ENCODE measurements around the gene SLC35B2. TPM values are rescaled to one million over a fixed set of nuclear protein-coding genes. Genes with fewer than 3 reads are reported as not detected.

Gene SLC35B2
- total and polyA plus RNA-seq, 4 donors = 18.9 to 27.0 (median 21.1) TPM

DNA sequence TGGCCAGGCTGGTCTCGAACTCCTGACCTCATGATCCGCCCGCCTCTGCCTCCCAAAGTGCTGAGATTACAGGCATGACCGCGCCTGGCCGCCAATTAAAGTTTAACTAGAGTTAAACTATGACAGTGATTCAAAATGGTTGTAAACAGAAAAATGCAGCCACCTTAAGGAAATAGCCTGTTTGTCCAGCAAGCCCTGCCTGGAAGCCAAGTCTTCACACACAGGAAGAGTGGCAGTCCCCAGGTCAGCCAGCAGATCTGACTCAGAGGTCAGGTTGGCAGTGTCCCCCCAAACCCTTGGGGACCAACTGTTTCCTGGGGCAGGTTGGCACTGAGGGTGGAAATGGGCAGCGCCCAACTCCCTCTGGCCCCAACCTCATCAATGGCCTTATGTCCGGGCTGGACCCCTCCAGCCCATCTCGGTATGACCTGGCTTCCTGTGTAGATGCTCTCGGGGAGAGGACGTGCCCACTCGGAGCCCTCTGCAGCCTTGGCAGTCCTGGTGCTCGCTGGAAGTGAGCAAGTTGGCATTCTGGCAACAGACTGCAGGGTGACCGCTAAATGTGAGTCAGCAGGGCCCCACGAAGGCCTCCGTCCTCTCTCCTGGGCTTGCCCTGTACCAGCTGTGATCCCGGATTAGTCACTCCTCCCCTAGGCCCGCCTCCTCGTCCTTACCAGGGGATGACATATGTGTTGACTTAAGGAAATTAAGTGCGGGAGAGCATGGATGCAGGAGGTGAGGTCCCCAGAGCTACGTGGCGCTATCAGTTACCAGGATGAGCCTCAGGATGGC, 20.1 kb downstream of the SLC35B2 start (continued):
- TF ChIP-seq, protein P1, sequence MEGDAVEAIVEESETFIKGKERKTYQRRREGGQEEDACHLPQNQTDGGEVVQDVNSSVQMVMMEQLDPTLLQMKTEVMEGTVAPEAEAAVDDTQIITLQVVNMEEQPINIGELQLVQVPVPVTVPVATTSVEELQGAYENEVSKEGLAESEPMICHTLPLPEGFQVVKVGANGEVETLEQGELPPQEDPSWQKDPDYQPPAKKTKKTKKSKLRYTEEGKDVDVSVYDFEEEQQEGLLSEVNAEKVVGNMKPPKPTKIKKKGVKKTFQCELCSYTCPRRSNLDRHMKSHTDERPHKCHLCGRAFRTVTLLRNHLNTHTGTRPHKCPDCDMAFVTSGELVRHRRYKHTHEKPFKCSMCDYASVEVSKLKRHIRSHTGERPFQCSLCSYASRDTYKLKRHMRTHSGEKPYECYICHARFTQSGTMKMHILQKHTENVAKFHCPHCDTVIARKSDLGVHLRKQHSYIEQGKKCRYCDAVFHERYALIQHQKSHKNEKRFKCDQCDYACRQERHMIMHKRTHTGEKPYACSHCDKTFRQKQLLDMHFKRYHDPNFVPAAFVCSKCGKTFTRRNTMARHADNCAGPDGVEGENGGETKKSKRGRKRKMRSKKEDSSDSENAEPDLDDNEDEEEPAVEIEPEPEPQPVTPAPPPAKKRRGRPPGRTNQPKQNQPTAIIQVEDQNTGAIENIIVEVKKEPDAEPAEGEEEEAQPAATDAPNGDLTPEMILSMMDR (IDR thresholded peaks at IDR 0.05; ENCODE audit: low read depth, low read length, missing input control) = no peak
- peak; percentile 51 to 73 for TF ChIP-seq RXRA (IDR thresholded peaks at IDR 0.05)
- no peak for TF ChIP-seq GABPA (IDR thresholded peaks at IDR 0.05 in 1 of 2, conservative IDR thresholded peaks at IDR 0.05 in 1 of 2)
- TF ChIP-seq FOXA1 (IDR thresholded peaks at IDR 0.05) = peak; percentile 79
- TF ChIP-seq, protein P2, sequence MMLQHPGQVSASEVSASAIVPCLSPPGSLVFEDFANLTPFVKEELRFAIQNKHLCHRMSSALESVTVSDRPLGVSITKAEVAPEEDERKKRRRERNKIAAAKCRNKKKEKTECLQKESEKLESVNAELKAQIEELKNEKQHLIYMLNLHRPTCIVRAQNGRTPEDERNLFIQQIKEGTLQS (IDR thresholded peaks at IDR 0.05) = peak; percentile 72
- no peak for TF ChIP-seq RAD21 (IDR thresholded peaks at IDR 0.05)
- TF ChIP-seq YY1 (IDR thresholded peaks at IDR 0.05) = peak; percentile 68

DNA sequence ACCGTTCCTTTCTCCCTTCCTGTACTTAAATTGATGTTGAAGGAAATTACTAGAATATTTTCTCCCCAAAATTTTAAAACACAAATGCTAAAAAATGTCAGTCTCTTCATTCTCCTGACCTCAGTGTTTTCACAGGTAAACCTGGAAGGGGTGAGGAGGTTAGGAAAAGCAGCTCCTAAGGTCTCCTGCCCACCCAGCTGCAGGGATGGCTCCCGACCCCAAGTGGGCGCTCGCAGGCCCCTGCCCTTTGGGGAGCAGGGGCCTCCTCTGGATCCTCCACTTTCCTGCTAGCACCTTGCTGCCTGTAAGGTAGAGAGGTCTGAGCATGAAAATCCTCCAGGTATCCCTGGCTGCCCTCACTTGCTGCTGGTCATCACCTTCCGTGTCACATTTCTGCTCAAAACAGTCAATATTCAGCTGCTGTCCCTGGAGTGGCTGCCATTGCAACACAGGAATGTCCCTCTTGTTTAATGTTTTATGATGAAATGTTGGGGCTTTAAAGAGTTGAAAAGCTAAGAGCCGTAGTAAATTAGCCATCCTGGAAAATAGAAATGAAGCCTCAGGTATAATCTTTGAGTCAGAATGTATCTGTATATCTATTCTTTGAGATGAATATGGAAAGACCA, 21.3 kb downstream of the SLC35B2 start:
- Histone ChIP-seq H3K27ac (ENCODE audit: low read depth in 1 of 2, low read length in 2 of 2) (peak overlapping the region; percentile 97 to 99), H3K9ac (ENCODE audit: low read depth in 1 of 2, low read length in 2 of 2) (peak overlapping the region in 1 of 2 donors; percentile 25), H3K4me3 (ENCODE audit: low read depth in 1 of 3, low read length in 3 of 3) (no peak overlapping the region), H3K36me3 (ENCODE audit: control insufficient read depth in 4 of 4, insufficient read depth in 3 of 4, low read depth in 1 of 4, low read length in 3 of 4) (peaks cover 0 to 3% (median 1%) of the 10 kb centered on the region in 4 donors), H3K4me1 (ENCODE audit: control insufficient read depth in 4 of 4, insufficient read depth in 4 of 4, low read length in 3 of 4) (peaks cover 16 to 56% (median 43%) of the 10 kb centered on the region in 4 donors), H3K27me3 (ENCODE audit: control insufficient read depth in 4 of 4, insufficient read depth in 4 of 4, low read length in 3 of 4) (no peaks in the 10 kb centered on the region), H3K9me3 (ENCODE audit: control insufficient read depth in 4 of 4, low read length in 3 of 4) (no peaks in the 10 kb centered on the region)
- WGBS = 59% methylated on average over 6 of the region's 6 CpGs
- TF ChIP-seq, protein P3, sequence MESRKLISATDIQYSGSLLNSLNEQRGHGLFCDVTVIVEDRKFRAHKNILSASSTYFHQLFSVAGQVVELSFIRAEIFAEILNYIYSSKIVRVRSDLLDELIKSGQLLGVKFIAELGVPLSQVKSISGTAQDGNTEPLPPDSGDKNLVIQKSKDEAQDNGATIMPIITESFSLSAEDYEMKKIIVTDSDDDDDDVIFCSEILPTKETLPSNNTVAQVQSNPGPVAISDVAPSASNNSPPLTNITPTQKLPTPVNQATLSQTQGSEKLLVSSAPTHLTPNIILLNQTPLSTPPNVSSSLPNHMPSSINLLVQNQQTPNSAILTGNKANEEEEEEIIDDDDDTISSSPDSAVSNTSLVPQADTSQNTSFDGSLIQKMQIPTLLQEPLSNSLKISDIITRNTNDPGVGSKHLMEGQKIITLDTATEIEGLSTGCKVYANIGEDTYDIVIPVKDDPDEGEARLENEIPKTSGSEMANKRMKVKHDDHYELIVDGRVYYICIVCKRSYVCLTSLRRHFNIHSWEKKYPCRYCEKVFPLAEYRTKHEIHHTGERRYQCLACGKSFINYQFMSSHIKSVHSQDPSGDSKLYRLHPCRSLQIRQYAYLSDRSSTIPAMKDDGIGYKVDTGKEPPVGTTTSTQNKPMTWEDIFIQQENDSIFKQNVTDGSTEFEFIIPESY (IDR thresholded peaks at IDR 0.05) = peak; percentile 24
- TF ChIP-seq HNF4G (IDR thresholded peaks at IDR 0.05) = no peak
- TF ChIP-seq, protein P1 (IDR thresholded peaks at IDR 0.05; ENCODE audit: low read depth, low read length, missing input control) = no peak
- TF ChIP-seq SP1 (IDR thresholded peaks at IDR 0.05) = peak; percentile 59
- TF ChIP-seq, protein P4, sequence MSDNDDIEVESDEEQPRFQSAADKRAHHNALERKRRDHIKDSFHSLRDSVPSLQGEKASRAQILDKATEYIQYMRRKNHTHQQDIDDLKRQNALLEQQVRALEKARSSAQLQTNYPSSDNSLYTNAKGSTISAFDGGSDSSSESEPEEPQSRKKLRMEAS (IDR thresholded peaks at IDR 0.05) = no peak
- peak in 1 of 2 donors; percentile 53 for TF ChIP-seq HNF4A (conservative IDR thresholded peaks at IDR 0.05)
- peak; percentile 66 to 74 for TF ChIP-seq RXRA (IDR thresholded peaks at IDR 0.05)
- TF ChIP-seq EGR1 (IDR thresholded peaks at IDR 0.05; ENCODE audit: low read depth in 2 of 2) = peak in 1 of 2 donors; percentile 24
- no peak for TF ChIP-seq GABPA (IDR thresholded peaks at IDR 0.05 in 1 of 2, conservative IDR thresholded peaks at IDR 0.05 in 1 of 2)
- TF ChIP-seq, protein P2 (IDR thresholded peaks at IDR 0.05) = peak; percentile 66
- no peak for TF ChIP-seq TAF1 (conservative IDR thresholded peaks at IDR 0.05)
- peak in 1 of 2 donors; percentile 23 for TF ChIP-seq RAD21 (IDR thresholded peaks at IDR 0.05)
- peak; percentile 91 for TF ChIP-seq YY1 (IDR thresholded peaks at IDR 0.05)
- no peak for TF ChIP-seq JUND (IDR thresholded peaks at IDR 0.05)
- no peak for TF ChIP-seq FOXA2 (IDR thresholded peaks at IDR 0.05)
- peak; percentile 32 for TF ChIP-seq FOXA1 (IDR thresholded peaks at IDR 0.05)
- TF ChIP-seq NR2F2 (IDR thresholded peaks at IDR 0.05) = no peak
- no peak for DNase-seq (ENCODE audit: low spot score)
